ENCODE results near the gene TBC1D9.

The TBC1D9 gene

GRCh38 chr4:140726776-140727500 lies 29.2 kb downstream of the TBC1D9 start:
- WGBS, 2 donors (ENCODE audit: extremely low coverage in 2 of 2, insufficient read length in 2 of 2, insufficient replicate concordance in 1 of 2), result no CpG with 5 or more reads among the region's 3 CpGs
- Histone ChIP-seq H3K9me3 (replicated peaks in 1 of 2; ENCODE audit: control insufficient read depth in 2 of 2, insufficient read depth in 1 of 2, low read depth in 1 of 2, low read length in 2 of 2) (no peaks in the 10 kb centered on the region), H3K18ac (ENCODE audit: low read length) (no peak overlapping the region), H2AK5ac (ENCODE audit: low read depth, low read length) (no peak overlapping the region), H3K4me2 (ENCODE audit: insufficient read depth, low read length, poor library complexity, severe bottlenecking) (no peak overlapping the region), H3K79me1 (ENCODE audit: low read depth, low read length) (no peaks in the 10 kb centered on the region), H4K91ac (ENCODE audit: low read depth, low read length, poor library complexity) (no peak overlapping the region), H2BK120ac (ENCODE audit: low read depth, low read length) (no peak overlapping the region), H2BK15ac (ENCODE audit: low read length) (no peak overlapping the region), H2AFZ (ENCODE audit: low read length) (no peak overlapping the region), H3K4ac (ENCODE audit: low read length) (no peak overlapping the region), H3K27ac (replicated peaks; ENCODE audit: low read length) (no peak overlapping the region), H3K4me3 (ENCODE audit: low read length in 2 of 2) (no peak overlapping the region), H3K14ac (ENCODE audit: low read length) (no peak overlapping the region), H3K27me3 (ENCODE audit: control insufficient read depth in 3 of 3, insufficient read depth in 3 of 3, low read depth in 1 of 3, low read length in 3 of 3) (no peaks in the 10 kb centered on the region), H3K23ac (ENCODE audit: low read depth, low read length, poor library complexity) (no peak overlapping the region), H2BK5ac (ENCODE audit: low read length) (no peak overlapping the region), H3K9ac (ENCODE audit: low read depth, low read length, poor library complexity) (no peak overlapping the region), H3K4me1 (ENCODE audit: control insufficient read depth in 2 of 2, insufficient read depth in 1 of 2, low read depth in 1 of 2, low read length in 2 of 2) (peaks cover 0 to 3% of the 10 kb centered on the region in 2 donors), H3K36me3 (replicated peaks in 1 of 2; ENCODE audit: control insufficient read depth in 2 of 2, insufficient read depth in 2 of 2, low read length in 2 of 2) (no peaks in the 10 kb centered on the region), H4K8ac (ENCODE audit: low read depth, low read length) (no peak overlapping the region), H2BK12ac (ENCODE audit: low read length) (no peak overlapping the region)
- no peak for DNase-seq (ENCODE audit: low spot score)

- WGBS, 2 donors (ENCODE audit: extremely low coverage in 2 of 2, insufficient read length in 2 of 2, insufficient replicate concordance in 1 of 2), result no CpG with 5 or more reads among the region's 5 CpGs
Measured at GRCh38 chr4:140725556-140725955, 30.6 kb downstream of the TBC1D9 start.

GRCh38 chr4:140724760-140725159 lies 31.4 kb downstream of the TBC1D9 start:
- Histone ChIP-seq H3K23ac (ENCODE audit: low read depth, low read length, poor library complexity) (no peak overlapping the region), H3K9ac (ENCODE audit: low read depth, low read length, poor library complexity) (no peak overlapping the region)
- WGBS, 2 donors (ENCODE audit: extremely low coverage in 2 of 2, insufficient read length in 2 of 2, insufficient replicate concordance in 1 of 2), result no CpG with 5 or more reads among the region's 5 CpGs

More at GRCh38 chr4:140725556-140725955, 30.6 kb downstream of the TBC1D9 start:
- Histone ChIP-seq H2AFZ (ENCODE audit: low read length) (no peak overlapping the region), H3K4me1 (ENCODE audit: control insufficient read depth in 2 of 2, insufficient read depth in 1 of 2, low read depth in 1 of 2, low read length in 2 of 2) (peaks cover 0 to 3% of the 10 kb centered on the region in 2 donors), H3K4me2 (ENCODE audit: insufficient read depth, low read length, poor library complexity, severe bottlenecking) (no peak overlapping the region), H2AK5ac (ENCODE audit: low read depth, low read length) (no peak overlapping the region), H3K27ac (replicated peaks; ENCODE audit: low read length) (no peak overlapping the region), H4K91ac (ENCODE audit: low read depth, low read length, poor library complexity) (no peak overlapping the region), H3K36me3 (replicated peaks in 1 of 2; ENCODE audit: control insufficient read depth in 2 of 2, insufficient read depth in 2 of 2, low read length in 2 of 2) (no peaks in the 10 kb centered on the region), H3K23ac (ENCODE audit: low read depth, low read length, poor library complexity) (no peak overlapping the region), H2BK5ac (ENCODE audit: low read length) (no peak overlapping the region), H3K27me3 (ENCODE audit: control insufficient read depth in 3 of 3, insufficient read depth in 3 of 3, low read depth in 1 of 3, low read length in 3 of 3) (no peaks in the 10 kb centered on the region), H3K79me1 (ENCODE audit: low read depth, low read length) (no peaks in the 10 kb centered on the region), H2BK12ac (ENCODE audit: low read length) (no peak overlapping the region), H3K14ac (ENCODE audit: low read length) (no peak overlapping the region), H3K9me3 (replicated peaks in 1 of 2; ENCODE audit: control insufficient read depth in 2 of 2, insufficient read depth in 1 of 2, low read depth in 1 of 2, low read length in 2 of 2) (no peaks in the 10 kb centered on the region), H2BK15ac (ENCODE audit: low read length) (no peak overlapping the region), H3K18ac (ENCODE audit: low read length) (no peak overlapping the region), H3K4me3 (ENCODE audit: low read length in 2 of 2) (no peak overlapping the region), H3K9ac (ENCODE audit: low read depth, low read length, poor library complexity) (no peak overlapping the region), H2BK120ac (ENCODE audit: low read depth, low read length) (no peak overlapping the region), H3K4ac (ENCODE audit: low read length) (no peak overlapping the region), H4K8ac (ENCODE audit: low read depth, low read length) (no peak overlapping the region)
- DNase-seq (ENCODE audit: low spot score), result no peak

GRCh38 chr4:140720387-140721304 lies 35.5 kb downstream of the TBC1D9 start:
- Histone ChIP-seq H3K14ac (ENCODE audit: low read length) (no peak overlapping the region), H3K9ac (ENCODE audit: low read depth, low read length, poor library complexity) (no peak overlapping the region), H3K27ac (replicated peaks; ENCODE audit: low read length) (no peak overlapping the region), H3K36me3 (replicated peaks in 1 of 2; ENCODE audit: control insufficient read depth in 2 of 2, insufficient read depth in 2 of 2, low read length in 2 of 2) (peaks cover 0 to 3% of the 10 kb centered on the region in 2 donors), H3K79me1 (ENCODE audit: low read depth, low read length) (no peaks in the 10 kb centered on the region), H2BK120ac (ENCODE audit: low read depth, low read length) (no peak overlapping the region), H3K4ac (ENCODE audit: low read length) (no peak overlapping the region), H4K8ac (ENCODE audit: low read depth, low read length) (no peak overlapping the region), H3K18ac (ENCODE audit: low read length) (no peak overlapping the region), H4K91ac (ENCODE audit: low read depth, low read length, poor library complexity) (no peak overlapping the region), H2BK12ac (ENCODE audit: low read length) (no peak overlapping the region), H2AK5ac (ENCODE audit: low read depth, low read length) (no peak overlapping the region), H3K4me3 (ENCODE audit: low read length in 2 of 2) (no peak overlapping the region), H3K9me3 (replicated peaks in 1 of 2; ENCODE audit: control insufficient read depth in 2 of 2, insufficient read depth in 1 of 2, low read depth in 1 of 2, low read length in 2 of 2) (no peaks in the 10 kb centered on the region), H3K27me3 (ENCODE audit: control insufficient read depth in 3 of 3, insufficient read depth in 3 of 3, low read depth in 1 of 3, low read length in 3 of 3) (no peaks in the 10 kb centered on the region), H3K23ac (ENCODE audit: low read depth, low read length, poor library complexity) (no peak overlapping the region), H3K4me2 (ENCODE audit: insufficient read depth, low read length, poor library complexity, severe bottlenecking) (no peak overlapping the region), H2BK15ac (ENCODE audit: low read length) (no peak overlapping the region), H3K4me1 (ENCODE audit: control insufficient read depth in 2 of 2, insufficient read depth in 1 of 2, low read depth in 1 of 2, low read length in 2 of 2) (peaks cover 0 to 1% of the 10 kb centered on the region in 2 donors), H2BK5ac (ENCODE audit: low read length) (no peak overlapping the region), H2AFZ (ENCODE audit: low read length) (no peak overlapping the region)
- WGBS, 2 donors (ENCODE audit: extremely low coverage in 2 of 2, insufficient read length in 2 of 2, insufficient replicate concordance in 1 of 2), result no CpG with 5 or more reads among the region's 9 CpGs
- no peak for DNase-seq (ENCODE audit: low spot score)

More at GRCh38 chr4:140724760-140725159, 31.4 kb downstream of the TBC1D9 start:
- Histone ChIP-seq H2BK120ac (ENCODE audit: low read depth, low read length) (no peak overlapping the region), H3K36me3 (replicated peaks in 1 of 2; ENCODE audit: control insufficient read depth in 2 of 2, insufficient read depth in 2 of 2, low read length in 2 of 2) (no peaks in the 10 kb centered on the region), H3K14ac (ENCODE audit: low read length) (no peak overlapping the region), H3K27ac (replicated peaks; ENCODE audit: low read length) (no peak overlapping the region), H3K79me1 (ENCODE audit: low read depth, low read length) (no peaks in the 10 kb centered on the region), H2BK15ac (ENCODE audit: low read length) (no peak overlapping the region), H2AFZ (ENCODE audit: low read length) (no peak overlapping the region), H2BK12ac (ENCODE audit: low read length) (no peak overlapping the region), H3K4me3 (ENCODE audit: low read length in 2 of 2) (no peak overlapping the region), H2AK5ac (ENCODE audit: low read depth, low read length) (no peak overlapping the region), H4K91ac (ENCODE audit: low read depth, low read length, poor library complexity) (no peak overlapping the region), H2BK5ac (ENCODE audit: low read length) (no peak overlapping the region), H3K4ac (ENCODE audit: low read length) (no peak overlapping the region), H3K4me2 (ENCODE audit: insufficient read depth, low read length, poor library complexity, severe bottlenecking) (no peak overlapping the region), H3K4me1 (ENCODE audit: control insufficient read depth in 2 of 2, insufficient read depth in 1 of 2, low read depth in 1 of 2, low read length in 2 of 2) (peaks cover 0 to 3% of the 10 kb centered on the region in 2 donors), H3K27me3 (ENCODE audit: control insufficient read depth in 3 of 3, insufficient read depth in 3 of 3, low read depth in 1 of 3, low read length in 3 of 3) (no peaks in the 10 kb centered on the region), H4K8ac (ENCODE audit: low read depth, low read length) (no peak overlapping the region), H3K9me3 (replicated peaks in 1 of 2; ENCODE audit: control insufficient read depth in 2 of 2, insufficient read depth in 1 of 2, low read depth in 1 of 2, low read length in 2 of 2) (no peaks in the 10 kb centered on the region), H3K18ac (ENCODE audit: low read length) (no peak overlapping the region)
- DNase-seq (ENCODE audit: low spot score), result no peak
